HG02610 (cell line): ENCODE results near the gene RAB31.
"Not testable (repeated sequence)": the region's sequence is repeated elsewhere in the genome, so short reads cannot be mapped to it uniquely, and the experiment has no call there.

Source experiments
- ATAC-seq: cut with Tn5 transposase; IDR thresholded peaks from one replicate; pipeline ENCODE4 v1.9.1; 2021; ENCODE audit warnings: mild to moderate bottlenecking, moderate library complexity; ENCODE audit not compliant: unreplicated experiment

The RAB31 gene, protein sequence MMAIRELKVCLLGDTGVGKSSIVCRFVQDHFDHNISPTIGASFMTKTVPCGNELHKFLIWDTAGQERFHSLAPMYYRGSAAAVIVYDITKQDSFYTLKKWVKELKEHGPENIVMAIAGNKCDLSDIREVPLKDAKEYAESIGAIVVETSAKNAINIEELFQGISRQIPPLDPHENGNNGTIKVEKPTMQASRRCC

DNA sequence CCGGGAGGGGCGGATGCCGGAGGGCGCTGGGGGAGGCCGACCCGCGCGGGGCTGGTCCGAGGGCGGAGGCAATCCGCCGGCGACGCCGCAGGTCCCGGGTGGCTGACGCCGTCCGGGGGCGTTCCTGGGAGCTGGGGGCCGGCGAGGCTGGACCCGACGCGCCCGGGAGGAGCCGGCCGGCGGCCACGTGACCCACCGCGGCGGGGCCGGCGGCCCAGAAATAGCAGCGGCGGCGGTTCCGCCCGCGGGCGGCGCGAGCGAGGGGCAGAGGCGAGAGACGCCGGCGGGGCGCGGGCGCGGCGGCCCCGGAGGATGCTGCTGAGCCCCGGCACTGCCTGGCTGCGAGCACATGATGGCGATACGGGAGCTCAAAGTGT, at the start of gene RAB31:
RAB31 (plus strand) TSS at position 245 of the 377 bp plus-strand sequence; CDS start at position 350, 105 bp downstream.
- peak; percentile 45 for ATAC-seq

DNA sequence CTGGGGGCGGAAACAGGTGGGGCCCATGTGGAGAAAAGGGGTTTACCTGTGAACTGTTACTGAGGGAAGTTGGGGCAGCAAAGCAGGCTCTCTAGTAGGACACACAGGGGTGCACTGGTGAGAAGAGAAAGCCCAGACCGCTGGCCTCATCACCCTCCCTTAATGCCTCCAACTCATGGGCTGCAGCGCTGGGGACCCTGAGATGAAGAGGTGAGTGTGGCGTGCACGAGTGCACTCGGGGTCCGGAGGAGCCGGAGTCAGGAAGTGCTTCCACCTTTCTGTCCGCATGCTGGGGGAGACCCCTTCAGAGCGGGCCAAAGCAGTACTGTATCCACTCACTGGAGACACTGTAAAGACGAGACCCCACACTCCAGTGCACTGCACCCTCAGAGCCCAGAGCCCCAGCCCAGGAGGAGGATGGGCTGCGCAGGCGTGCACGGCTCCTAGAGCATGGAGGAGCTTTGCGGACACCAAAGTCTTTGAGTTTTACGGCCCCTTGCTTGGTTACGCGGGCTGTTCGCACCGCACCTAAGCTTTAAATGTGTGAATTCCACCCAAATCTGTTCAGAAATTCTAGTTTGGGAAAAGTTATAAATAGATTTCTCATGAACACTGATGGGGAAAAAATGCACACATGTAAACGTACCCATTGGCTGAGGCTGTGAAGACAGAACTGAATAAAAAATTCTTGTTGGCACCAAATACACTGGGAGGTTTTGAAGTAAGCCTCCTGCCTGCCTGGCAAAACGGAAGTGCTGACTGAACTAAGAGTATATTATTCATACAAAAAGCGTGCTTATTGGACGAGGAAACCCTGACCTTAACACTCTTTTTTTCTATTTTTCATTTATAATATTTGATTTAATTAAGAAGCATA, 48.4 kb upstream of the RAB31 start:
- ATAC-seq = no peak

DNA sequence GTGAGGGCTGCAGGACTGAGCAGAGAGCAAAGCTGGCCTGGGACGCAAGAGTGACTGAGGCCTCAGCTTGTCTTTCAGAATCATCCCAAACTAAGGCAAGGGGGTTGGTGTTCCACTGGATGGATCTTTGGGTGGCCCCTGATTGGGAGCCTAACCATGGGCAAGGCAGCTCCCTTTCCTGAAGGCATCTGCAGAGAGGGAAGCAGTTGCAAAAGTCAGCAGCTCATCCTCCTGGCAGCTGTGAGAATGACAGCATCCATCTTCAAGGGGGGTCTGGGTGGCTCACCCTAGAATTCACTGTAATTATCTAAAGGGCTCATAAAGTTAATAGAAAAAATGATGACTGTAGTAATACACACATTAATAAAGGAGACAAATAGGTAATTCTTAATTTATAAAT, 46.5 kb upstream of the RAB31 start:
- no peak for ATAC-seq

DNA sequence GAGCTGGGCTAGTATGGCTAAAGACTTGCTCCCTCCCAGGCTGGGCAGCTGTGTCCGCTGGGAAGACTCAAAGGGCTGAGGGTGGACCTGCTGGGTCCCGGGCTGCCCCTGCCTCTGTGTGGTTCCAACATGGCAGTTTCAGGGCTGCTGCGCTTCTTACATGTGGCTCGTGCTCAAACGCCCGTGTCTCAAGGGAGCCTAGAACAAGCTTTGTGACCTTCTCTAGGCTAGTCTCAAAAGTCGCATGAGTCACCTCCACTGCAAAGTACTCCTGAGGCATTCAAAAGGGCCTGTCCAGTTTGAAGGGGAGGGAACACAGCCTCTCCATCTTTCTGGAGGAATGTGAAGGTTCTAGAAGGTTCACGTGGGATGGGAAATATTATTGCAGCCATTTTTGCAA, 44.7 kb upstream of the RAB31 start:
- ATAC-seq = no peak

DNA sequence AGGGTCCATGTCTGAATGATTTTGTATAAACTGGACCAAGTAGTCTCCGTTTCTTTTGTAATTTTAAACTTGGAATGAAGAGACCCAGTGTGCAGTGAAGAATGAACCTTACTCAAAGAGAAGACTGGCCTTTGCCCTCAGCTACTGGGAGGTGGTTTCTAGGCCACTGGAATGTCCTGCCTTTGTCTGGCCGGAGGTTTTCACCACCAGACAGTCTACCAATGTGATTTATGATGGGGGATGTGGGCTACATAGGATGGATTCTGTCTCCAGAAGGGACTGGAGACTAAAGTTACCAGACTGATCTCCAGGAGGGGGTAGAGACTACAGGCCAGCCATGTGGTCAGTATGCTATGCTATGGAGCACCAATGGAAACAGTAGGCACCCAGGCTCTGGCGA, 42.8 kb upstream of the RAB31 start:
- ATAC-seq = no peak

DNA sequence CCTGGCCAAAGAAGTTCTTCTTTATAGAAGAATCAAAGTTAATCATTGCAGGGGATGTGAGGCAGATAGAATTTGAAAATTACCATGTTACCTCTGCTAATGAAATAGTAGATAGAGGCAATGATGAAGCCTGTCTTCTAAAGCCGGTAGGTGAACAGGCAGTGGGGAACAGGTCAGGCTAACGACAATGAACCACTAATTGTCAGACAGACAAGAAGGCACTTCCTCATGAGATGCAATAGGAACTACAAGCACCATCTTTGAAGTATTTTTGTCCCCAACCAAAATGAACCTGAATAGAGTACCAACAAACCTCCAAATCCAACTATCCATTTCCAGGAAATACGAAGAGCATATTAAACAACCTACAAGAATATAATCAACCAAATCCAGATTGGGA, 41.6 kb upstream of the RAB31 start:
- ATAC-seq = no peak

DNA sequence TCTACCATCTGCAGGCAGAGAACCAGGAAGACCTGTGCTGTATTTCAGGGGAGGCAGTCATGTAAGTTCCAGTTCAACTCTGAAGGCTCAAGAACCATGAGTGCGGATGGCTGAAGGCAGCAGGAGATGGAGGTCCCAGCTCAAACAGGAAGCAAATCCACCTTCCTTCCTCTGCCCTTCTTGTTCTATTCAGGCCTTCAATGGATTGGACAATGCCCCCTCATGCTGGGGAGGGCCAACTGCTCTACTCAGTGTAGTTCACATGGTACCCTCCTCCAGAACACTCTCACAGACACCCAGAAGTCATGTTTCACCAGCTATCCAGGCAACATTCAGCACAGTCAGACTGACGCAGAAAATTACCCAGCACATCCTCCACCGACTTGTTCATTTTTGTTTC, 39.1 kb upstream of the RAB31 start:
- ATAC-seq = no peak

DNA sequence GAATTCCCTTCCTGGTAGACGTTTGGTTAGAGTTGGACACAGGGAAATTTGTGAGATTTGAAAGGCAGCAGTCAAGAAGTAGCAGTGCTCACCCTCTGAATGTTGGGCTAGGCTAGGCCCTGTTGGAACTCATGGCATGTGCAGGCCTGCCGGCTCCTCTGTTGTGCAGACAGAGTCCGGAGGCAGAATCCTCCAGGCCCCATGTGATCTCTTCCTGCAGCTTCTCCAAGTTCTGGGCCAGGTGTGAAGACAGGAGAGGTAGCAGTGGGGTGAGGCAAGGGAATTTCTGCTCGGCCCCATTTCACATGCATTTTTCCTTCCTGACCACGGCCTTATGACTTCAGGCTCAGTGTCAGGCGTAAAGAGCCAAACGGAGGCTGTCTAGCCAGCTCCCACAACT, 36.9 kb upstream of the RAB31 start:
- ATAC-seq = no peak

DNA sequence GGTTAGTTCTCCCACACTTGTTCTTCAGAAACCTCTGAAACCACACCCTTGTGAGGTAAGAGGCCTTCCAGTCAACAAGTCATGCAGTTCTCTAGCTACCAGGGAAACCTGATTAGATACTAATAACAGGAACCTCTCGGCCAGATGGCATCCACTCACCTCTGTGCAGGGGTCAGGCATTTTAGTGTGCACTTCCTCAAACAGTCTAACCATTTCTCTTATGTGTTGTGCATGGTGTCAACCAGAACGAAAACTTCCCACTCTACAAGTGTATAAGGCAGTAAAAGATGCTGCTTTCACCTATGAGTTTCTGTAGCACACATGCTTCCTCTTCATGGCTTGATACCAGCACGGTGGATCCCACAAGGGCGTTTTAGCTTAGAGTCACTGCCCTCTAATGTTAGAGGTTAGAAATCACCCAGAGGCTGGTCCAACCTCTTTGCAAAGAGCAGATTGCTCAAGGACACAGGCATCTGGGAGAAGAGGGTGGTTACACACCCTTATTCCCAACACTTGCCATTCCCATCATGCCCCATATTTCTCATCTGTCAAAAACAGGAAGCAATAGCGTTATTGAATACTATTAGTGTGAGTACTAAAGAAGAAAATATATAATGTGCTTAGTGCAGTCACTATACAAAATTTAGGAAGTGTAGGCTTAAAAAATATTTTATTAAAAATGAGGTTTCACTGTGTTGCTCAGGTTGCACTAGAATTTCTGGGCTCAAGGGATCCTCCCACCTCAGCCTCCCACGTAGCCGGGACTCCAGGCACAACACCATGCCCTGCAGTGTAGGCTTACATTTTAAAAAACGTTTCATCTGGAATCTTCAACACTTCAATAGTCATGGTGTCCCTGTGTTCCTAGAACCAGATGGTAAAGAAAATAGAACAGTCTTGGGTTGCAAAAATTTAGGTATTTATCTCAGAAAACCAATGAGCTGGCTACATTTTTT, 34.5 kb upstream of the RAB31 start:
- peak; percentile 99 for ATAC-seq

DNA sequence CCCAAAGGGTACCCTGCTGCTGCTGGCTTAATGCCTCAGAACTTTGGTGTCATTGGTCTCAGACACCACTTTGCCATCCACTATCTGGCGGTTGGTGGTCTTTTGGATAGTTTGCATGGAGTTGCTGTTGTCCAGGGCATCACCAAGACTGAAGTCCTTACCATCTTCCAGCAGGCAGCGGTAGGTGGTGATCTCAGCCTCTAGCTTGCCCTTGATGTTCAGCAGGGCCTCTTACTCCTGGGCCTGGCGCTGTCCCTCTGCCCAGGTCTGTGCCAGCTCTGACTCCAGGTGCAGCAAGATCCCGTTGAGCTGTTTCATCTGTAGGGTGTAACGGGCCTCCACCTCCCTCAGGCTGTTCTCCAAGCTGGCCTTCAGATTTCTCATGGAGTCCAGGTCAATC, 29.9 kb upstream of the RAB31 start:
- ATAC-seq = not testable (repeated sequence)

DNA sequence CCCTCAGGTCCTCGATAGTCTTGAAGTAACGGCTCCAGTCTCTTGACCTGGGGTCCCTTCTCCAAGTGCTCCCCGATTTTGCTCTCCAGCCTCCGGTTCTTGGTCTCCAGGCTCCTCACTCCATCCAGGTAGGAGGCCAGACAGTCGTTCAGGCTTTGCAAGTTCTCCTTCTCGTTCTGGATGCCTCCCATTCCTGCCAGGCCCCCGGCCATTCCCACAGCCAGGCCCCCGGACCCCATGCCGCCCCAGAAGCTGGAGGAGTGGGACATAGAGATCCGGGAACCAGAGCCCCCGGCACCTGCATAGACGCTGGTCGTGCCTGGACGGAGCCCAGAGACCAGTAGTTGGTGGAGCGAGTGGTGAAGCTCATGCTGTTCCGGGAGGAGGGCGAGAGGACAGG, 29.0 kb upstream of the RAB31 start:
- no peak for ATAC-seq

DNA sequence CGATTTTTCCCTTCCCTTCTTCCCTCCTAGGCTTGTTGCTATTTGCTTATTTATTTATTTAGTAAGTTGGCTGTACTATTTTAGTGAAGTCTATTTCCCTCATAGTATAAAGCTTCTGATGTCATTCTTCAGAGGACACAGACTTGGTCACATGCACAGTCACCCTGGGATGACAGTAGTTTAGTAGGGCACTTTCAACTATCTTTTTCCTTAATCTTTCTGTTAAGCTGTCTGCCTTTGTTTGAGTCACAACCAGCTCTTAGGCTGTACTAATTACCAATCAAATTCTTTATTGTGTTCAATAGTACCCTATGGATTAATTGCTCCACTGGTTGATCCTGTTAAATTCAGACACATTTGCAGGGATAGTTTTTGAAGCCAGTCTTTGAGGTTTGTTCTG, 26.9 kb upstream of the RAB31 start:
- ATAC-seq = no peak

DNA sequence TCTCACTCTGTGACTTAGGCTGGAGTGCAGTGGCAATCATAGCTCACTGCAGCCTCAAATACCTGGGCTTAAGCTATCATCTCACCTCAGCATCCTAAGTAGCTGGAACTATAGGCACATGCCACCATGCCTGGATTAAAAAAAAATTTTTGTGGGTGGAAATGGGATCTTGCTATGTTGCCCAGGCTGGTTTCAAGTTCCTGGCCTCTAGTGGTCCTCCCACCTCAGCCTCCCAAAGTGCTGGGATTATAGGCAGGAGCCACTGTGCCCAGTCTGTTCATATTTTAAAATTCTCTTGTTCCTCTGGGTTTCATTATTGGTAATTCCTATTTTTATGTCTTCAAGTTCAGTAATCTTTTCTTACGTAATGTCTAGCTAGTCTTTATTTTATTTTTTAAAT, 25.5 kb upstream of the RAB31 start:
- no peak for ATAC-seq

DNA sequence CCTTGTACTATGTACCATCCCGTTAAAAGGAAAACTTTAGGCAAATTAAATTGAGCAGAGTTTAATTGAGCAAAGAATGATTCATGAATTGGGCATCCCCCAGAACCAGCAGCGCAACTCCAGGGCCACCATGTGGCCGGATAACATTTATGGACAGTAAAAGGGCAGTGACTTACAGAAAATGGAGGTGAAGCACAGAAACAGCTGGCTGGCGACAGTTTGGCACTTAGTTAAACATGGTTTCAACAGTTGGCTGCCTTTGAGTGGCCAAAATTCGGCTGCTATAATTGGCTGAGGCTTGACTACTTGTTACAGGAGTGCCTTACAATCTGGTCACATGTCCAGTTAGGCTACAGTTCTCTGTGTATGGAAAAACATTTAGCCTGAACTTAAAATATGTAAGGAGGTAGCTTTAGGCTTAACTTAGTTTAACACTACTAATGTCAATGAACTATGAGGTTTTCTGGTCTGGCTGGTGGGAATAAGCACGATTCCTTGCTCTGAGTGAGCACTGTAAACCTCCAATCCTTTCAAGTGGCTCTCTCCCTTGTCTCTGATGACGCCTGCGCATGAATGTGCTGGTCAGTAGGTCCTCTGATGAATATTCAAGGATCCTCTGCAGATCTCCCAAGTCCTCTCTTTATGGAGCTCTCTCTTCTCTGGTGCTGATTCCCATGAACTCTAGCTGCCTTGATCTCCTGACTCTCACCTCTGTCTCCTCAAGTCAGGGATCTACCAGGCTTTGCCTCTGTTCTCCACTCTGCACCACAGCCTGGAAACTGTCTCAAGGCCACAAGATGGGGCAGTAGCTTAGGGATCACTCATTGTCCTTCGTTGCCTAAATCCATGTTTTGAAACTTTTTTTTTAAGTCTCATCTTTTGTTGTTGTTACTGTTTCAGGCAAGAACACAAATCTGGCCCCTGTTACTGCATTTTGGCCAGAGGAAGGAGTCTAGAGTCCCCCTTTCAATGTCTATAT, 24.4 kb upstream of the RAB31 start:
- ATAC-seq = no peak

DNA sequence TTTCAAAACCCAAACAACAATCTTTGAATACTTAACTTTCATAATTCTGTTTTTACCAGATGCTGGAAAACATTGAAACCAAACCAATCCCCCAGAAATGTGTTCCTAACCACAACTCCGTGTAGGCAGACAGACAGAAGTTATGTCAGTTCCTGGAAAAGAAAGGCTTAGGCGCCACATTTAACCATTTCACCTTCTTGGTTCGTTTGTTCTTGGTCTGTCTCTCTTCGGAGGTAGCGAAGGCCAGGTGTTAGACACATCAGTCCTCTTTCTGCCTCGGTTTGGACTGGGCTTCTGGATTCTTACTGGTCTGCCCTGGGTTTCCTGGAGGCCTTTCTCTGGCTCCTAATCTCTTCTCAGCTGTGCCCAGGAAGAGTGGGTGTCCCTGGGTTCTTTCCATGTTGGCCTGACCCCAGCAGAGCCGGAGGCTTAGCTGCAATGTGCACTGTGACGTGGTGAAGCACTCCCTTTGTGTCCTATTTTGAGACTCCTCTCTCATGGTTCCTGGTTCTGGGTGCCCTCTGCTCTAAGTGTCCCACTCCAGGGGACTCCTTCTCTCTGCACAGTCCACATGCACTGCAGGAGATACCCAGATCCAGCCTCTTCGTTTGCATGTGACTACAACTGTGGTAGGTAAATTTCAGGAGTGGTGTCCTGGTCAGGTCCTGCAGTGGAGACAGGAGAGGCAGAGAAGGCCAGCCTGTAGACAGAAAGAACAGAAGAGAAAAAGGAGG, 23.1 kb upstream of the RAB31 start:
- no peak for ATAC-seq

DNA sequence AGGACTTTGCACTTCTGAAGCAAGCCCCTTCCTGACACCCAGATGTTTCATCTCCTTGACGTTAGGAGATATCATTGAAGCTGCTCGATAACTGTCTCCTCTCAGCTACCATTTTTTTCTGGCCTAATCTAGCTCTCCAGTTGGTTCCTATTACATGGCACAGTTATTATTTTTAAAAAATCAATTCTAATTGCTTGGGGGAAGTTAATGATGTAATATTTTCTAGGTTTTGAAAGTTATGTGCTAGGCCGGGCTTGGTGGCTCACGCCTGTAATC, 22.5 kb upstream of the RAB31 start:
- ATAC-seq = no peak

DNA sequence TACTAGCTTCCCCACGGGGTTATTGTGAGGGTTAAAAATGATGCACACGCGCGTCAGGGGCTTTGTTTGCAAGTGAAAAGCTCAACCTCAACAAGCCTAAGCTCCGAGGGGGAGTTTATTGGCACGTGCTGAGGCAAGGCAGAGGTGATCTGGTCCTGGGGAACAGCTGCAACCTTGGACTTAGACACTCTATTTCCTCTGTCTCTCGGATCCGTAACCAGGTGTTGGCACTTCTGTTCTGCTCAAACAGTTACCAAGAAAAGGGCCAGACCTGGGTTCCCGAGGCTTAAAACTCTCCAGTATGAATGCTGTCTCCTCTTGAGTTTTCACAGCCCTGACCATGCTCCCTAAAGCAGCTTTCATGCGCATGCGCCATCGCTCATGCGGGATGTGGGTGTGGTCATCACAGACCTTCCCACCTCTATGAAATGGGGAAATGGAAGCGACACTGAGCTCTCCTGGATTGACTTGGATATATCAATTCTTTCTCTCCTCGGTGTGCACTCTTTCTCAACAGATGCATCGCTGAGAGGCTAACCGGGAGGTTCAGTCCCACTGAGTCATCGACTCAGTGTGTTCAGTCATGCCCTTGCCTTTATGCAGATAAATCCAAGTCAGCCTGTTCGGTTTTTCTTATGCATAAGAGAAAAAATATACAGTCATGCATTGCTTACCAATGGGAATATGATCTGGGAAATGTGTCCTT, 19.9 kb upstream of the RAB31 start:
- ATAC-seq = no peak

DNA sequence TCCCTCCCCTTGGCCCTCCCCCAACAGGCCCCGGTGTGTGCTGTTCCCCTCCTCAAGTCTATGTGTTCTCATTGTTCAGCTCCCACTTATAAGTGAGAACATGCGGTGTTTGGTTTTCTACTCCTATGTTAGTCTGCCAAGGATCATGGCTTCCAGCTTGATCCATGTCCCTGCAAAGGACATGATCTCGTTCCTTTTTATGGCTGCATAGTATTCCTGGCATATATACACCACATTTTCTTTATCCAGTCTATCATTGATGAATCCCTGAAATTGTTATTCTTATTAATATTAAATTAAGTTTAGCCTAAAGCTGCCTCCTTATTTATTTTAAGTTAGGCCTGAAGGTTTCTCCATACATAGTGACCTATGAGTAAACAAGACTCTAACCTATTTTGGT, 18.8 kb upstream of the RAB31 start:
- no peak for ATAC-seq
